Gastrocnemius medialis (tissue), 4 donors: ENCODE data around the gene ZNF688. TPM values are rescaled to one million over a fixed set of nuclear protein-coding genes. Genes with fewer than 3 reads are reported as not detected.

ENCODE experiments used
- ATAC-seq, 2 donors: fragments of 150-250 bp; one replicate each; pipeline ENCODE4 v1.9.1; 2016
- DNase-seq, 2 donors: peaks; one replicate each; pipeline ENCODE4 v3.0.0-alpha.2; 2019
- H3K27ac ChIP-seq, 4 donors: fragments of 200-600 bp; sonication (generic); 1 replicate in 1 of 4; 2 replicates in 3 of 4; pipeline ENCODE4 v1.5.1; 2016 to 2018; ENCODE audit warnings: mild to moderate bottlenecking in 2 of 4, moderate library complexity in 1 of 4
- H3K27me3 ChIP-seq, 3 donors: fragments of 200-600 bp; sonication (generic) in 2 of 3; 1 replicate in 1 of 3; 2 replicates in 2 of 3; pipeline versions ENCODE4 v1.5.1 to v1.6.0; 2016 to 2019; ENCODE audit warnings: mild to moderate bottlenecking in 1 of 3, moderate library complexity in 1 of 3
- H3K36me3 ChIP-seq, 2 donors: fragments of 200-600 bp; sonication (generic) in 1 of 2; one replicate each; pipeline ENCODE4 v1.5.1; 2017 to 2018
- H3K4me1 ChIP-seq, 2 donors: fragments of 200-600 bp; sonication (generic) in 1 of 2; one replicate each; pipeline ENCODE4 v1.5.1; 2016 to 2017; ENCODE audit warnings: mild to moderate bottlenecking in 2 of 2
- H3K4me3 ChIP-seq, 4 donors: fragments of 200-600 bp; sonication (generic) in 3 of 4; 1 replicate in 1 of 4; 2 replicates in 3 of 4; pipeline ENCODE4 v1.5.1; 2016 to 2019; ENCODE audit warnings: mild to moderate bottlenecking in 2 of 4
- H3K9me3 ChIP-seq, 3 donors: fragments of 200-600 bp; sonication (generic) in 2 of 3; 1 replicate in 1 of 3; 2 replicates in 2 of 3; pipeline ENCODE4 v1.5.1; 2016 to 2019
- POLR2A ChIP-seq, 2 donors: fragments of 450-650 bp; IDR thresholded peaks; one replicate each; pipeline ENCODE4 v1.6.1; 2017; ENCODE audit warnings: antibody characterized with exemption in 2 of 2, mild to moderate bottlenecking in 2 of 2, moderate library complexity in 2 of 2
- in situ Hi-C, 4 donors: fragments of 200-750 bp; cut with MboI; loops; one replicate each; pipeline versions ENCODE4 v1.15.0 to v1.8.0; 2017; ENCODE audit warnings: low sequenced_read_pairs in 4 of 4
- intact Hi-C: fragments of 100-400 bp; cut with DNase I; formaldehyde crosslinking; loops from one replicate; pipeline ENCODE4 v1.15.1; 2023; ENCODE audit warnings: low total_unique reads
- total RNA-seq, 4 donors: library from RNA; depleted of rRNA; stranded (reverse); fragments of >200 nt; gene quantifications; one replicate each; pipeline versions ENCODE4 v1.1.0 to v1.2.3, GENCODE V29; 2016
- TF ChIP-seq, protein P1 (sequence below), 5 experiments: fragments of 450-650 bp in 3 of 5; fragments of 200-600 bp in 2 of 5; sonication (generic) in 2 of 5; IDR thresholded peaks in 4 of 5; conservative IDR thresholded peaks in 1 of 5; 1 replicate in 4 of 5; 2 replicates in 1 of 5; pipeline ENCODE4 v1.5.1; 2016 to 2019; ENCODE audit warnings: antibody characterized with exemption in 5 of 5, mild to moderate bottlenecking in 3 of 5, moderate library complexity in 3 of 5

The ZNF688 gene
- total RNA-seq, 4 donors from 2014 or later: 11.0 to 38.2 (median 18.5) TPM

GRCh38 chr16:30533146-30533522, 38.4 kb downstream of the ZNF688 start:
- ATAC-seq (no peak), DNase-seq (peak in 1 of 2 donors; percentile 51)
- peak overlapping the region; percentile 65 to 88 (median 82) for H3K4me3 ChIP-seq
- no peak for TF ChIP-seq POLR2A (IDR thresholded peaks at IDR 0.05)
- TF ChIP-seq, protein P1, sequence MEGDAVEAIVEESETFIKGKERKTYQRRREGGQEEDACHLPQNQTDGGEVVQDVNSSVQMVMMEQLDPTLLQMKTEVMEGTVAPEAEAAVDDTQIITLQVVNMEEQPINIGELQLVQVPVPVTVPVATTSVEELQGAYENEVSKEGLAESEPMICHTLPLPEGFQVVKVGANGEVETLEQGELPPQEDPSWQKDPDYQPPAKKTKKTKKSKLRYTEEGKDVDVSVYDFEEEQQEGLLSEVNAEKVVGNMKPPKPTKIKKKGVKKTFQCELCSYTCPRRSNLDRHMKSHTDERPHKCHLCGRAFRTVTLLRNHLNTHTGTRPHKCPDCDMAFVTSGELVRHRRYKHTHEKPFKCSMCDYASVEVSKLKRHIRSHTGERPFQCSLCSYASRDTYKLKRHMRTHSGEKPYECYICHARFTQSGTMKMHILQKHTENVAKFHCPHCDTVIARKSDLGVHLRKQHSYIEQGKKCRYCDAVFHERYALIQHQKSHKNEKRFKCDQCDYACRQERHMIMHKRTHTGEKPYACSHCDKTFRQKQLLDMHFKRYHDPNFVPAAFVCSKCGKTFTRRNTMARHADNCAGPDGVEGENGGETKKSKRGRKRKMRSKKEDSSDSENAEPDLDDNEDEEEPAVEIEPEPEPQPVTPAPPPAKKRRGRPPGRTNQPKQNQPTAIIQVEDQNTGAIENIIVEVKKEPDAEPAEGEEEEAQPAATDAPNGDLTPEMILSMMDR (IDR thresholded peaks at IDR 0.05 in 4 of 5, conservative IDR thresholded peaks at IDR 0.05 in 1 of 5): no peak
- no peaks in the 10 kb centered on the region for H3K27me3 ChIP-seq
- peaks cover 0 to 10% of the 10 kb centered on the region in 2 donors for H3K36me3 ChIP-seq
- intact Hi-C loops: loop anchor here (10.0 kb wide), 1 partner anchor 538 kb away; the partner anchor contains the start of genes HIRIP3 and INO80E
- peaks cover 33% of the 10 kb centered on the region in 2 donors for H3K4me1 ChIP-seq
- in situ Hi-C loops: loop anchor here in 2 of 4 donors (10.0 kb wide), 2 partner anchors 88 to 98 kb away; partner anchors contain the start of genes DCTPP1 (in 1 of the 2) and SEPHS2 (in 1 of the 2)
- peak overlapping the region; percentile 90 to 96 (median 94) for H3K27ac ChIP-seq
- no peaks in the 10 kb centered on the region for H3K9me3 ChIP-seq

DNA sequence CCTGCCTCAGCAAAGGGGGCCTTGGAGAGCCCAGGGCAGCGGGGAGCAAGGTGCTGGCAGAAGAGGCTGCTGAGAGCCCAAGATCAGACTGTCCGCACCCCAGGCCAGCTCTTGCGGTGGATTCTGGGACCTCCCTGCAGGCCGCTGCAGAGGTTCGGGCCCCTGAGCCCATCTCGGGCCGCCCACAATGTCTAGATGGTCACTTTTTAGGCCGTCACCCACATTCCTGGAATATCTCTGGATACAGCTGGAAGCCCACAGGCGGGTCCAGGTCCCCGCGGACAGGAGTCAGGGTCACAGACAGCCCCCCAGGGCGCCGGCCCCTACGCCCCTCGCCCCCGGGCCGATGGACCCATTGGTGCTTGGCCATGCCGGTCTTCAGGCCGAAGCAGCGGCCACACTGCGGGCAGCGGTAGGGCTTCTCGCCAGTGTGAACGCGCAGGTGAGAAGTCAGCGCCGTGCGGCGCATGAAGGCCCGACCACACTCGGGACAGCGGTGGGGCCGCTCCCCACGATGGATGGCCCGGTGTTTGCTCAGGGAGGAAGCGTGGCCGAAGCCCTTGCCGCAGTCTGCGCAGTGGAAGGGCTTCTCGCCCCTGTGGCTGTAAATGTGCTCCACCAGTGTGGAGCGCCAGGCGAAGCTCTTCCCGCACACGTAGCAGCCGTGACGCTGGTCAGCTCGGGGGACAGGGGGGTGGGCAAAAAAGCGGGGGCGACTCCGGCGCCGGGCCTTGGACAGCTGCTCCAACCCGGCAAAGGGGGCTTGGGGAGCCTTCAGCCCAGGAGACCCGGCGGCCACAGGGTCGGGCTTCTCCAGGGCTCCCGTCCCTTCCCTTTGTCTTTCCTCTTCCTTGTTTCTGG, 39.0 kb downstream of the ZNF688 start:
- Histone ChIP-seq H3K27ac (peak overlapping the region; percentile 90 to 96 (median 94)), H3K27me3 (no peaks in the 10 kb centered on the region), H3K9me3 (no peaks in the 10 kb centered on the region), H3K4me1 (peaks cover 39% of the 10 kb centered on the region in 2 donors), H3K36me3 (peaks cover 0 to 10% of the 10 kb centered on the region in 2 donors), H3K4me3 (no peak overlapping the region)
- intact Hi-C loops (loop anchor here (10.0 kb wide), 1 partner anchor 538 kb away; the partner anchor contains the start of genes HIRIP3 and INO80E), in situ Hi-C loops (loop anchor here in 2 of 4 donors (10.0 kb wide), 2 partner anchors 88 to 98 kb away; partner anchors contain the start of genes DCTPP1 (in 1 of the 2) and SEPHS2 (in 1 of the 2))
- ATAC-seq (no peak), DNase-seq (no peak)
- TF ChIP-seq, protein P1 (IDR thresholded peaks at IDR 0.05 in 4 of 5, conservative IDR thresholded peaks at IDR 0.05 in 1 of 5): no peak
- TF ChIP-seq POLR2A (IDR thresholded peaks at IDR 0.05): no peak

- intact Hi-C loops: loop anchor here (10.0 kb wide), 1 partner anchor 536 kb away; the partner anchor contains the start of genes HIRIP3 and INO80E
- no peak for DNase-seq
- peak overlapping the region in 3 of 4 donors; percentile 30 to 96 (median 43) for H3K27ac ChIP-seq
These were observed 41.1 kb downstream of the ZNF688 start for GRCh38 chr16:30530163-30531037.

More at GRCh38 chr16:30530163-30531037, 41.1 kb downstream of the ZNF688 start:
- in situ Hi-C loops: loop anchor here in 2 of 4 donors (10.0 kb wide), 2 partner anchors 86 to 96 kb away; partner anchors contain the start of genes DCTPP1 (in 1 of the 2) and SEPHS2 (in 1 of the 2)
- Histone ChIP-seq H3K4me1 (peaks cover 34 to 40% of the 10 kb centered on the region in 2 donors), H3K27me3 (no peaks in the 10 kb centered on the region), H3K4me3 (no peak overlapping the region), H3K36me3 (peaks cover 0 to 10% of the 10 kb centered on the region in 2 donors), H3K9me3 (no peaks in the 10 kb centered on the region)
- no peak for TF ChIP-seq POLR2A (IDR thresholded peaks at IDR 0.05)
- TF ChIP-seq, protein P1 (IDR thresholded peaks at IDR 0.05 in 4 of 5, conservative IDR thresholded peaks at IDR 0.05 in 1 of 5): no peak
- no peak for ATAC-seq
